ENCODE measurements around the gene CTNND2.

GRCh38 chr5:11851965-11852716, 52.1 kb downstream of the CTNND2 start:
- no peak for TF ChIP-seq YY1 (IDR thresholded peaks at IDR 0.05; ENCODE audit: insufficient read depth, insufficient read length)
- TF ChIP-seq ZNF274 (IDR thresholded peaks at IDR 0.05; ENCODE audit: low read depth, low read length), result no peak
- no peak for TF ChIP-seq SUZ12 (IDR thresholded peaks at IDR 0.05; ENCODE audit: extremely low read depth, insufficient read depth, insufficient read length)
